HCT116 (cell line): Measurements from ENCODE around the gene DNM3. TPM values are rescaled to one million over a fixed set of nuclear protein-coding genes. Genes with fewer than 3 reads are reported as not detected.

Source experiments
- ATAC-seq: fragments of 200-7000 bp; cut with Tn5 transposase; 2 replicates; pipeline ENCODE4 v1.9.1; 2020; ENCODE audit warnings: mild to moderate bottlenecking, moderate library complexity
- BruUV-seq: library from RNA; stranded (reverse); fragments of 400-500 nt; replicated peaks from 2 replicates; lab custom pipeline; 2021; lab: Mats Ljungman, UMichigan
- CTCF ChIA-PET: fragments of 300-600 bp; sonication (Branson Sonifier 250); formaldehyde crosslinking; loops from one replicate; lab custom pipeline; 2021; ENCODE audit warnings: antibody characterized with exemption; lab: Charles Lee
- POLR2A ChIA-PET: fragments of 300-600, 350-600 bp; sonication (Branson Sonifier 250); formaldehyde crosslinking; loops from one replicate; lab custom pipeline; 2021; ENCODE audit warnings: antibody characterized with exemption; lab: Charles Lee
- RAD21 ChIA-PET, 2 experiments: fragments of 300-600 bp; sonication (Branson Sonifier 250); formaldehyde crosslinking; loops; one replicate each; lab custom pipeline; 2023; ENCODE audit warnings: low total read pairs in 2 of 2; ENCODE audit not compliant: uncharacterized antibody in 2 of 2, unreplicated experiment in 2 of 2, low non-redundant PET in 1 of 2; lab: Charles Lee
- DNase-seq: peaks from one replicate; pipeline ENCODE4 v3.0.0-alpha.2; 2010; ENCODE audit warnings: low read depth, low spot score
- H2AFZ ChIP-seq: fragments of 200-600 bp; shearing (Covaris generic), sonication (generic); 2 replicates; pipeline ENCODE4 v1.6.1; 2017; ENCODE audit warnings: low read depth, mixed run types, mixed read lengths, antibody characterized with exemption, low read length; ENCODE audit not compliant: poor library complexity, severe bottlenecking
- H3K27ac ChIP-seq: 2 replicates; pipeline ENCODE4 v1.5.1; 2012; ENCODE audit warnings: low read depth, low read length
- H3K27me3 ChIP-seq: fragments of 200-600 bp; sonication (generic); 2 replicates; pipeline ENCODE4 v1.6.1; 2016; ENCODE audit warnings: mixed run types, low read length, mixed read lengths; ENCODE audit not compliant: insufficient read depth
- H3K36me3 ChIP-seq, 2 experiments: fragments of 200-500 bp in 1 of 2; fragments of 200-600 bp in 1 of 2; sonication (Bioruptor generic) in 1 of 2; sonication (generic) in 1 of 2; 2 replicates each; pipeline versions ENCODE4 v1.5.1 to v1.6.1; 2014 to 2016; ENCODE audit warnings: low read length in 2 of 2, inconsistent platforms in 1 of 2, mixed read lengths in 1 of 2, mixed run types in 1 of 2; ENCODE audit not compliant: insufficient read depth in 2 of 2, control insufficient read depth in 1 of 2
- H3K4me1 ChIP-seq, 2 experiments: fragments of 200-600 bp in 1 of 2; sonication (generic) in 1 of 2; 2 replicates each; pipeline versions ENCODE4 v1.5.1 to v1.6.1; 2012 to 2017; ENCODE audit warnings: low read length in 2 of 2, inconsistent platforms in 1 of 2, mild to moderate bottlenecking in 1 of 2, mixed read lengths in 1 of 2, mixed run types in 1 of 2, moderate library complexity in 1 of 2; ENCODE audit not compliant: insufficient read depth in 2 of 2, control insufficient read depth in 1 of 2
- H3K4me2 ChIP-seq: fragments of 200-600 bp; sonication (generic); 2 replicates; pipeline ENCODE4 v1.6.1; 2017; ENCODE audit warnings: mixed run types, low read length, mixed read lengths
- H3K4me3 ChIP-seq, 2 experiments: fragments of 200-600 bp in 1 of 2; sonication (generic) in 1 of 2; replicated peaks in 1 of 2; 2 replicates each; pipeline ENCODE4 v1.5.1; 2011 to 2016; ENCODE audit warnings: low read length in 2 of 2, control low read depth in 1 of 2, low read depth in 1 of 2, mild to moderate bottlenecking in 1 of 2, mixed read lengths in 1 of 2, mixed run types in 1 of 2
- H3K79me2 ChIP-seq: fragments of 200-600 bp; sonication (generic); 2 replicates; pipeline ENCODE4 v1.6.1; 2017; ENCODE audit warnings: mild to moderate bottlenecking, mixed run types, low read length, moderate library complexity, mixed read lengths; ENCODE audit not compliant: insufficient read depth
- H3K9ac ChIP-seq: fragments of 200-600 bp; sonication (generic); 2 replicates; pipeline ENCODE4 v1.6.1; 2016; ENCODE audit warnings: low read length, mixed read lengths
- H3K9me2 ChIP-seq: fragments of 200-600 bp; sonication (generic), shearing (Covaris generic); 2 replicates; pipeline ENCODE4 v1.6.1; 2017; ENCODE audit warnings: mixed run types, mild to moderate bottlenecking, moderate library complexity; ENCODE audit not compliant: insufficient read depth
- H3K9me3 ChIP-seq, 2 experiments: fragments of 200-500 bp in 1 of 2; fragments of 200-600 bp in 1 of 2; sonication (Bioruptor generic) in 1 of 2; sonication (generic) in 1 of 2; 2 replicates each; pipeline ENCODE4 v1.6.1; 2014 to 2017; ENCODE audit warnings: low read length in 2 of 2, mixed read lengths in 2 of 2, inconsistent platforms in 1 of 2, low read depth in 1 of 2, mild to moderate bottlenecking in 1 of 2, mixed run types in 1 of 2, moderate library complexity in 1 of 2; ENCODE audit not compliant: control insufficient read depth in 1 of 2, insufficient read depth in 1 of 2
- H4K20me1 ChIP-seq: fragments of 200-600 bp; sonication (generic), shearing (Covaris generic); 2 replicates; pipeline ENCODE4 v1.6.1; 2017; ENCODE audit warnings: mixed run types, mild to moderate bottlenecking, moderate library complexity; ENCODE audit not compliant: insufficient read depth
- CBX3 ChIP-seq: IDR thresholded peaks from 2 replicates; pipeline ENCODE4 v1.6.1; 2012; ENCODE audit warnings: low read depth
- CEBPB ChIP-seq: IDR thresholded peaks from 2 replicates; pipeline ENCODE4 v1.6.1; 2012; ENCODE audit warnings: low read depth
- EGR1 ChIP-seq: IDR thresholded peaks from 2 replicates; pipeline ENCODE4 v1.6.1; 2012; ENCODE audit warnings: low read depth
- ELF1 ChIP-seq: IDR thresholded peaks from 2 replicates; pipeline ENCODE4 v1.6.1; 2012; ENCODE audit warnings: low read depth, borderline replicate concordance
- EZH2phosphoT487 ChIP-seq: fragments of 200-600 bp; IDR thresholded peaks from 2 replicates; pipeline ENCODE4 v1.6.1; 2018; ENCODE audit warnings: antibody characterized with exemption, borderline replicate concordance
- FOSL1 ChIP-seq: IDR thresholded peaks from 2 replicates; pipeline ENCODE4 v1.6.1; 2012; ENCODE audit warnings: low read depth
- POLR2AphosphoS5 ChIP-seq: IDR thresholded peaks from 2 replicates; pipeline ENCODE4 v1.6.1; 2011; ENCODE audit warnings: mild to moderate bottlenecking, low read depth, low read length, moderate library complexity
- SIN3A ChIP-seq: IDR thresholded peaks from 2 replicates; pipeline ENCODE4 v1.6.1; 2012; ENCODE audit warnings: low read depth
- SP1 ChIP-seq: IDR thresholded peaks from 2 replicates; pipeline ENCODE4 v1.6.1; 2012; ENCODE audit warnings: low read depth
- SRF ChIP-seq: IDR thresholded peaks from 2 replicates; pipeline ENCODE4 v1.6.1; 2012; ENCODE audit warnings: low read depth
- TCF7L2 ChIP-seq: IDR thresholded peaks from 2 replicates; pipeline ENCODE4 v1.7.0; 2011; ENCODE audit warnings: borderline replicate concordance, inconsistent platforms; ENCODE audit not compliant: insufficient read depth, insufficient read length; ENCODE audit errors: extremely low read depth
- ZFX ChIP-seq: fragments of 450-650 bp; IDR thresholded peaks from 2 replicates; pipeline ENCODE4 v1.6.1; 2017
- ZNF274 ChIP-seq: fragments of 200-500 bp; sonication (Bioruptor generic); IDR thresholded peaks from 2 replicates; pipeline ENCODE4 v1.6.1; 2014; ENCODE audit warnings: mild to moderate bottlenecking, low read depth, low read length, inconsistent platforms
- intact Hi-C: fragments of 100-400 bp; cut with micrococcal nuclease; formaldehyde crosslinking; loops from 2 replicates; pipeline ENCODE4 v1.10.0; 2022
- total RNA-seq: library from RNA; stranded (reverse); gene quantifications from one replicate; pipeline ENCODE4 v1.2.1, GENCODE V29; 2021; ENCODE audit not compliant: unreplicated experiment
- TF ChIP-seq, protein P1 (sequence below): IDR thresholded peaks from 2 replicates; pipeline ENCODE4 v1.6.1; 2012; ENCODE audit warnings: low read depth
- TF ChIP-seq, protein P2 (sequence below): IDR thresholded peaks from 2 replicates; pipeline ENCODE4 v1.6.1; 2012
- TF ChIP-seq, protein P3 (sequence below): IDR thresholded peaks from 2 replicates; pipeline ENCODE4 v1.6.1; 2012
- TF ChIP-seq, protein P4 (sequence below): IDR thresholded peaks from 2 replicates; pipeline ENCODE4 v1.6.1; 2011; ENCODE audit warnings: mild to moderate bottlenecking, low read length, moderate library complexity; ENCODE audit not compliant: insufficient replicate concordance; ENCODE audit errors: extremely low read depth

The DNM3 gene
- total RNA-seq, 1 experiment from 2014 or later, result 3.1 TPM

DNA sequence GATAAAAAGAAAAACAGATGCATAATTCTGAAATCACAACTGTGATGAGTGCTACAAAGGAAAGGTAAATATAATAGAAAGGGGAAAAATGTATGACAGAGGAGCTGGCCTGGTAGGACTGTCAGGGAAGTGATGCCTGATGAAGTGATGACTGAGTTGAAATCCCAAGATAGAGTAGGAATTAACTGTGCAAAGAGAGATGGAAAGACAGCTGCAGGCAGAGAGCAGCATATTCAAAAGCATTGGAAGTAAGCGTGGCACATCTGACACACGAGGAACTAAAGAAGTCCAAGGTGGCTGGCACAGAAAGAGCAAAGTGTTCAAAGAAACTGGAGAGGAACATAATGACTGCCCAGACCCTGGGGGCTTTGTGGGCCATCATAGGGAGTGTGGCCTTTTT lies 457.6 kb downstream of the DNM3 start:
- ChIA-PET CTCF (no interaction called here), POLR2A (no interaction called here), RAD21 (no interaction called here)
- BruUV-seq, result no TSS peak
- DNase-seq (no peak), ATAC-seq (no peak)
- Histone ChIP-seq H3K4me3 (no peak overlapping the region), H3K9ac (no peak overlapping the region), H3K9me2 (no peaks in the 10 kb centered on the region), H4K20me1 (no peaks in the 10 kb centered on the region), H3K36me3 (no peaks in the 10 kb centered on the region), H3K27me3 (no peaks in the 10 kb centered on the region), H2AFZ (no peak overlapping the region), H3K79me2 (no peaks in the 10 kb centered on the region), H3K4me2 (no peak overlapping the region), H3K9me3 (no peaks in the 10 kb centered on the region), H3K27ac (no peak overlapping the region), H3K4me1 (no peaks in the 10 kb centered on the region)
- intact Hi-C loops, result no loop called here
- no peak for TF ChIP-seq TCF7L2
- no peak for TF ChIP-seq CBX3
- TF ChIP-seq, protein P1, sequence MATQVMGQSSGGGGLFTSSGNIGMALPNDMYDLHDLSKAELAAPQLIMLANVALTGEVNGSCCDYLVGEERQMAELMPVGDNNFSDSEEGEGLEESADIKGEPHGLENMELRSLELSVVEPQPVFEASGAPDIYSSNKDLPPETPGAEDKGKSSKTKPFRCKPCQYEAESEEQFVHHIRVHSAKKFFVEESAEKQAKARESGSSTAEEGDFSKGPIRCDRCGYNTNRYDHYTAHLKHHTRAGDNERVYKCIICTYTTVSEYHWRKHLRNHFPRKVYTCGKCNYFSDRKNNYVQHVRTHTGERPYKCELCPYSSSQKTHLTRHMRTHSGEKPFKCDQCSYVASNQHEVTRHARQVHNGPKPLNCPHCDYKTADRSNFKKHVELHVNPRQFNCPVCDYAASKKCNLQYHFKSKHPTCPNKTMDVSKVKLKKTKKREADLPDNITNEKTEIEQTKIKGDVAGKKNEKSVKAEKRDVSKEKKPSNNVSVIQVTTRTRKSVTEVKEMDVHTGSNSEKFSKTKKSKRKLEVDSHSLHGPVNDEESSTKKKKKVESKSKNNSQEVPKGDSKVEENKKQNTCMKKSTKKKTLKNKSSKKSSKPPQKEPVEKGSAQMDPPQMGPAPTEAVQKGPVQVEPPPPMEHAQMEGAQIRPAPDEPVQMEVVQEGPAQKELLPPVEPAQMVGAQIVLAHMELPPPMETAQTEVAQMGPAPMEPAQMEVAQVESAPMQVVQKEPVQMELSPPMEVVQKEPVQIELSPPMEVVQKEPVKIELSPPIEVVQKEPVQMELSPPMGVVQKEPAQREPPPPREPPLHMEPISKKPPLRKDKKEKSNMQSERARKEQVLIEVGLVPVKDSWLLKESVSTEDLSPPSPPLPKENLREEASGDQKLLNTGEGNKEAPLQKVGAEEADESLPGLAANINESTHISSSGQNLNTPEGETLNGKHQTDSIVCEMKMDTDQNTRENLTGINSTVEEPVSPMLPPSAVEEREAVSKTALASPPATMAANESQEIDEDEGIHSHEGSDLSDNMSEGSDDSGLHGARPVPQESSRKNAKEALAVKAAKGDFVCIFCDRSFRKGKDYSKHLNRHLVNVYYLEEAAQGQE, result no peak
- TF ChIP-seq EZH2phosphoT487, result no peak
- no peak for TF ChIP-seq SIN3A
- no peak for TF ChIP-seq SRF
- TF ChIP-seq EGR1, result no peak
- no peak for TF ChIP-seq ZFX
- no peak for TF ChIP-seq CEBPB
- TF ChIP-seq, protein P2, sequence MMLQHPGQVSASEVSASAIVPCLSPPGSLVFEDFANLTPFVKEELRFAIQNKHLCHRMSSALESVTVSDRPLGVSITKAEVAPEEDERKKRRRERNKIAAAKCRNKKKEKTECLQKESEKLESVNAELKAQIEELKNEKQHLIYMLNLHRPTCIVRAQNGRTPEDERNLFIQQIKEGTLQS, result no peak
- TF ChIP-seq FOSL1, result no peak
- no peak for TF ChIP-seq ELF1
- no peak for TF ChIP-seq ZNF274
- TF ChIP-seq, protein P3, sequence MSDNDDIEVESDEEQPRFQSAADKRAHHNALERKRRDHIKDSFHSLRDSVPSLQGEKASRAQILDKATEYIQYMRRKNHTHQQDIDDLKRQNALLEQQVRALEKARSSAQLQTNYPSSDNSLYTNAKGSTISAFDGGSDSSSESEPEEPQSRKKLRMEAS, result no peak
- TF ChIP-seq POLR2AphosphoS5, result no peak
- no peak for TF ChIP-seq SP1
- TF ChIP-seq, protein P4, sequence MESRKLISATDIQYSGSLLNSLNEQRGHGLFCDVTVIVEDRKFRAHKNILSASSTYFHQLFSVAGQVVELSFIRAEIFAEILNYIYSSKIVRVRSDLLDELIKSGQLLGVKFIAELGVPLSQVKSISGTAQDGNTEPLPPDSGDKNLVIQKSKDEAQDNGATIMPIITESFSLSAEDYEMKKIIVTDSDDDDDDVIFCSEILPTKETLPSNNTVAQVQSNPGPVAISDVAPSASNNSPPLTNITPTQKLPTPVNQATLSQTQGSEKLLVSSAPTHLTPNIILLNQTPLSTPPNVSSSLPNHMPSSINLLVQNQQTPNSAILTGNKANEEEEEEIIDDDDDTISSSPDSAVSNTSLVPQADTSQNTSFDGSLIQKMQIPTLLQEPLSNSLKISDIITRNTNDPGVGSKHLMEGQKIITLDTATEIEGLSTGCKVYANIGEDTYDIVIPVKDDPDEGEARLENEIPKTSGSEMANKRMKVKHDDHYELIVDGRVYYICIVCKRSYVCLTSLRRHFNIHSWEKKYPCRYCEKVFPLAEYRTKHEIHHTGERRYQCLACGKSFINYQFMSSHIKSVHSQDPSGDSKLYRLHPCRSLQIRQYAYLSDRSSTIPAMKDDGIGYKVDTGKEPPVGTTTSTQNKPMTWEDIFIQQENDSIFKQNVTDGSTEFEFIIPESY, result no peak
